Transverse colon (tissue), 4 donors: ENCODE data around the gene BAZ2B. TPM values are rescaled to one million over a fixed set of nuclear protein-coding genes. Genes with fewer than 3 reads are reported as not detected.

Source experiments
- DNase-seq: peaks from one replicate; pipeline ENCODE4 v3.0.0-alpha.2; 2019
- H3K27ac ChIP-seq, 4 donors: fragments of 200-600 bp; sonication (generic); 2 replicates each; pipeline ENCODE4 v1.5.1; 2016 to 2018; ENCODE audit warnings: inconsistent platforms in 4 of 4
- H3K27me3 ChIP-seq: fragments of 200-600 bp; sonication (generic); 2 replicates; pipeline ENCODE4 v1.5.1; 2017; ENCODE audit warnings: inconsistent platforms
- H3K36me3 ChIP-seq, 4 donors: fragments of 200-600 bp; sonication (generic); 2 replicates each; pipeline ENCODE4 v1.5.1; 2017 to 2019; ENCODE audit warnings: inconsistent platforms in 4 of 4
- H3K4me1 ChIP-seq, 4 donors: fragments of 200-600 bp; sonication (generic); 2 replicates each; pipeline ENCODE4 v1.5.1; 2017 to 2020; ENCODE audit warnings: inconsistent platforms in 4 of 4
- H3K4me3 ChIP-seq, 4 donors: fragments of 200-600 bp; sonication (generic); 1 replicate in 1 of 4; 2 replicates in 3 of 4; pipeline versions ENCODE4 v1.5.1 to v1.6.1; 2017 to 2019; ENCODE audit warnings: inconsistent platforms in 4 of 4
- H3K9me3 ChIP-seq, 2 donors: fragments of 200-600 bp; sonication (generic); 2 replicates each; pipeline ENCODE4 v1.5.1; 2017 to 2019; ENCODE audit warnings: inconsistent platforms in 2 of 2
- EP300 ChIP-seq: sonication (generic); formaldehyde crosslinking; IDR thresholded peaks from one replicate; pipeline ENCODE4 v1.6.1; 2017; ENCODE audit warnings: antibody characterized with exemption, low read depth
- POLR2A ChIP-seq: fragments of 450-650 bp; IDR thresholded peaks from one replicate; pipeline ENCODE4 v1.6.1; 2016; ENCODE audit warnings: antibody characterized with exemption, mild to moderate bottlenecking, moderate library complexity
- POLR2AphosphoS5 ChIP-seq, 3 donors: sonication (generic); formaldehyde crosslinking; IDR thresholded peaks; one replicate each; pipeline ENCODE4 v1.6.1; 2016; ENCODE audit warnings: antibody characterized with exemption in 3 of 3
- WGBS, 2 donors: methylation state at CpG; one replicate each; pipeline ENCODE4 v1.1.5; 2018; ENCODE audit warnings: low coverage in 1 of 2; 5-methylcytosine and 5-hydroxymethylcytosine counted together
- in situ Hi-C, 4 donors: fragments of 200-750 bp; cut with MboI; loops; one replicate each; pipeline versions ENCODE4 v1.15.0 to v1.15.1; 2017; ENCODE audit warnings: low sequenced_read_pairs in 3 of 4, low pct_ligation_motif_present in 1 of 4, low pct_unique_long_range_greater_than_20kb in 1 of 4
- intact Hi-C: fragments of 100-400 bp; cut with DNase I; formaldehyde crosslinking; loops from one replicate; pipeline ENCODE4 v1.15.1; 2023; ENCODE audit warnings: low total_unique reads
- total RNA-seq, 4 donors: library from RNA; depleted of rRNA; stranded (reverse); fragments of >200 nt; gene quantifications; one replicate each; pipeline ENCODE4 v1.1.0, GENCODE V29; 2016
- TF ChIP-seq, protein P1 (sequence below), 5 experiments: fragments of 200-600 bp in 3 of 5; fragments of 450-650 bp in 2 of 5; sonication (generic) in 3 of 5; IDR thresholded peaks; 1 replicate in 2 of 5; 2 replicates in 3 of 5; pipeline ENCODE4 v1.5.1; 2016 to 2017; ENCODE audit warnings: antibody characterized with exemption in 5 of 5, inconsistent platforms in 3 of 5, mild to moderate bottlenecking in 2 of 5, moderate library complexity in 1 of 5

Gene BAZ2B
- total RNA-seq, 4 donors from 2014 or later: 42.3 to 104 (median 81.3) TPM

DNA sequence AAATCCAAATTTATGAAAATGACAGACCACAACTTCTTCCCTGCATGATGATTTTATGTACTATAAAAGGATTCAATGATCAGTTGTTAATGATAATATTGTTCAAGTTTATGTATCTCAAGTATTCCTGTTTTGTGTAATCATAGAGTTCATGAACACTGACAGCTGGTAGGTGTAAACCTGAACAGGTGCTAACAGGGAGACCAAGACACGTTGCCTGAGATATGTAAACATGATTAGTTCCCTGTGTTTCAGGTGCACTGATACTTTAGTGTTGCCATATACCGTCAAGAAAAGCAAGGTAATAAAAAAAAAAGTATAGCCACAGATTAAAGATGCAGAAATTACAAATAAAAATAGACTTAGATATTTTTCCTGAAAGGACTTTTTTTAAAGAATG, 131.8 kb downstream of the BAZ2B start:
- in situ Hi-C loops: no loop called here
- H3K4me1 ChIP-seq: peaks cover 0 to 11% (median 1%) of the 10 kb centered on the region in 4 donors
- H3K27ac ChIP-seq: no peak overlapping the region
- no peaks in the 10 kb centered on the region for H3K9me3 ChIP-seq
- H3K27me3 ChIP-seq: no peaks in the 10 kb centered on the region
- no peak overlapping the region for H3K4me3 ChIP-seq
- DNase-seq: no peak
- TF ChIP-seq POLR2A: no peak
- H3K36me3 ChIP-seq: no peaks in the 10 kb centered on the region
- 27 to 63% methylated on average over 2 of the region's 2 CpGs for WGBS, 2 donors
- intact Hi-C loops: loop anchor here (5.0 kb wide), 1 partner anchor 1792 kb away; no protein-coding TSS in a partner anchor

DNA sequence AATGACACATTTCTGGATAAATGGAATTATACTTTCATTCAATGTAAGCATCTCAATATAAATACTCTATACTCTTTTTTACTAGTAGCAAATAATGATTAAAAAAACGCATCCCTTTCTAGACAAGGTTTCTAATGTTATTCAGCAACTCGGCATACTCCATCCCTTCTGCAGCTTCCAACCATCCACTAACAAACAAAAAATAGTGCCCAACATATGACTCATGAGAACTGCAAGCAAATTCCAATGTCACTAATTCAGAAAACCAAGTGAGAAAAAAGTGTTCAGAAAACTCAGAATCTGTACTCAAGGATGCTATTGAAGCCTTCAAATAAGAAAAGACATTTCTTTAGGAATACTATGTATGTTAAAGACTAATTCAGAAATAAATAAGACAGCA, 140.0 kb downstream of the BAZ2B start:
- H3K4me3 ChIP-seq: no peak overlapping the region
- no peak overlapping the region for H3K27ac ChIP-seq
- DNase-seq: no peak
- intact Hi-C loops (no loop called here), in situ Hi-C loops (no loop called here)
- H3K27me3 ChIP-seq: no peaks in the 10 kb centered on the region
- no peak for TF ChIP-seq POLR2A
- TF ChIP-seq, protein P1, sequence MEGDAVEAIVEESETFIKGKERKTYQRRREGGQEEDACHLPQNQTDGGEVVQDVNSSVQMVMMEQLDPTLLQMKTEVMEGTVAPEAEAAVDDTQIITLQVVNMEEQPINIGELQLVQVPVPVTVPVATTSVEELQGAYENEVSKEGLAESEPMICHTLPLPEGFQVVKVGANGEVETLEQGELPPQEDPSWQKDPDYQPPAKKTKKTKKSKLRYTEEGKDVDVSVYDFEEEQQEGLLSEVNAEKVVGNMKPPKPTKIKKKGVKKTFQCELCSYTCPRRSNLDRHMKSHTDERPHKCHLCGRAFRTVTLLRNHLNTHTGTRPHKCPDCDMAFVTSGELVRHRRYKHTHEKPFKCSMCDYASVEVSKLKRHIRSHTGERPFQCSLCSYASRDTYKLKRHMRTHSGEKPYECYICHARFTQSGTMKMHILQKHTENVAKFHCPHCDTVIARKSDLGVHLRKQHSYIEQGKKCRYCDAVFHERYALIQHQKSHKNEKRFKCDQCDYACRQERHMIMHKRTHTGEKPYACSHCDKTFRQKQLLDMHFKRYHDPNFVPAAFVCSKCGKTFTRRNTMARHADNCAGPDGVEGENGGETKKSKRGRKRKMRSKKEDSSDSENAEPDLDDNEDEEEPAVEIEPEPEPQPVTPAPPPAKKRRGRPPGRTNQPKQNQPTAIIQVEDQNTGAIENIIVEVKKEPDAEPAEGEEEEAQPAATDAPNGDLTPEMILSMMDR (IDR thresholded peaks at IDR 0.05): no peak
- no peak for TF ChIP-seq POLR2AphosphoS5 (IDR thresholded peaks at IDR 0.05)
- no peak for TF ChIP-seq EP300
- 94 to 100% methylated on average over 2 of the region's 2 CpGs for WGBS, 2 donors
- no peaks in the 10 kb centered on the region for H3K4me1 ChIP-seq
- no peaks in the 10 kb centered on the region for H3K9me3 ChIP-seq
- peaks cover 0 to 21% (median 10%) of the 10 kb centered on the region in 4 donors for H3K36me3 ChIP-seq

DNA sequence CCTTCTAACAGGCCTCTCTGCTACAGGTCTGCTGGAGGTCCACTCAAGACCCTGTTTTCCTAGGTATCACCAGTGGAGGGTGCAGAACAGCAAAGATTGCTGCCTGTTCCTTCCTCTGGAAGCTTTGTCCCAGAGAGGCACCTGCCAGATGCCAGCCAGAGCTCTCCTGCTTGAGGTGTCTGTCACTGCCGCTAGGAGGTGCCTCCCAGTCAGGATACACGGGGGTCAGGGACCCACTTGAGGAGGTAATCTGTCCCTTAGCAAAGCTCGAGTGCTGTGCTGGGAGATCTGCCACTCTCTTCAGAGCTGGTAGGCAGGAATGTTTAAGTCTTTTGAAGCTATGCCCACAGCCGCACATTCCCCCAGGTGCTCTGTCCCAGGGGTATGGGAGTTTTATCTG, 140.6 kb downstream of the BAZ2B start:
- H3K9me3 ChIP-seq: no peaks in the 10 kb centered on the region
- in situ Hi-C loops: no loop called here
- H3K36me3 ChIP-seq: peaks cover 0 to 21% (median 10%) of the 10 kb centered on the region in 4 donors
- no peak for DNase-seq
- TF ChIP-seq, protein P1 (IDR thresholded peaks at IDR 0.05): no peak
- no peak for TF ChIP-seq POLR2A
- no peaks in the 10 kb centered on the region for H3K4me1 ChIP-seq
- WGBS, 2 donors: 94% methylated on average over 4 of the region's 4 CpGs; no CpG with 5 or more reads in 1 of the 2 donors
- H3K27ac ChIP-seq: no peak overlapping the region
- no peaks in the 10 kb centered on the region for H3K27me3 ChIP-seq
- no peak overlapping the region for H3K4me3 ChIP-seq
- intact Hi-C loops: no loop called here

DNA sequence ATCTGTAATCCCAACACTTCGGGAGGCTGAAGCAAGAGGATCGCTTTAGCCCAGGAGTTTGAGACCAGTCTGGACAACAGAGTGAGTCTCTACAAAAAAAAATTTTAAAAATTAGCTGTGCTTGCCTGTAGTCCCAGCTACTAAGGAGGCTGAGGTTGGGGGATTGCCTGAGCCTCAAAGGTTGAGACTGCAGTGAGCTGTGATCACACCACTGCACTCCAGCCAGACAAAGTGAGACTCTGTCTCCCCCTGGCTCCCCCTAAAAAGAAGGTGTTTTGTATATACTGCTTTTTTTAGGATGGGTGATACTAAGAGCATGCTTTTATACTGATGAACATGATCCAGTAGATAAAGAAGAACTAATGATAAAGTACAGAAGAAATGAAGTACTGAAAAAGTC, 145.0 kb downstream of the BAZ2B start:
- intact Hi-C loops (no loop called here), in situ Hi-C loops (no loop called here)
- Histone ChIP-seq H3K27me3 (no peaks in the 10 kb centered on the region), H3K4me1 (no peaks in the 10 kb centered on the region), H3K9me3 (no peaks in the 10 kb centered on the region), H3K27ac (no peak overlapping the region), H3K36me3 (peaks cover 0 to 13% (median 6%) of the 10 kb centered on the region in 4 donors), H3K4me3 (no peak overlapping the region)
- 50 to 74% methylated on average over 2 of the region's 2 CpGs for WGBS, 2 donors
- no peak for TF ChIP-seq POLR2AphosphoS5 (IDR thresholded peaks at IDR 0.05)
- TF ChIP-seq, protein P1 (IDR thresholded peaks at IDR 0.05): no peak
- TF ChIP-seq POLR2A: no peak
- TF ChIP-seq EP300: no peak
- DNase-seq: no peak

DNA sequence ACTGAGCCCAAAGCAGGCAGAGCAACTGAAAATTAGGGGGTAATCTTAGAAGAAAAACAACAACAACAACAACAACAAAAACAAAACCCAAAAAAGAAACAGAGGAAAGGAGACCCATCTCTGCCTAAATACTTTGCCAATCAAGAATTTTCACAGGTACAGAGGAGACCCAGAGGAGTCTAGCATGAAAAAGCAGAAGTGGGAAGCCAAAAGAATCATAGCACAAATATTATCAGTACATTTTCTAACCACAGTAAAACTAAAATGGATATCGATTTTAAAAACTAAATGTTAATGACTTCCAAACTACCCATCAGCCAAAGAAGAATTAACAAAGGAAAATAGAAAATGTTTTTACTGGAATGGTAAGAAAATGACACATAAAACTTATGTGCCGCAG, 148.1 kb downstream of the BAZ2B start:
- in situ Hi-C loops: no loop called here

More for the DNA sequence above, 148.1 kb downstream of the BAZ2B start:
- Histone ChIP-seq H3K4me1 (no peaks in the 10 kb centered on the region), H3K27me3 (no peaks in the 10 kb centered on the region), H3K27ac (no peak overlapping the region), H3K9me3 (no peaks in the 10 kb centered on the region), H3K4me3 (no peak overlapping the region), H3K36me3 (no peaks in the 10 kb centered on the region)
- no peak for DNase-seq
- TF ChIP-seq POLR2AphosphoS5 (IDR thresholded peaks at IDR 0.05) (no peak), POLR2A (no peak), EP300 (no peak)
- TF ChIP-seq, protein P1 (IDR thresholded peaks at IDR 0.05): no peak
- intact Hi-C loops: no loop called here
- WGBS, 2 donors: 86 to 95% methylated on average over 2 of the region's 2 CpGs
